Right atrium auricular region (tissue), 2 donors: ENCODE measurements around the gene TUBGCP6. TPM values are rescaled to one million over a fixed set of nuclear protein-coding genes. Genes with fewer than 3 reads are reported as not detected.

Experiments used
- DNase-seq: peaks from one replicate; pipeline ENCODE4 v3.0.0-alpha.2; 2019; ENCODE audit warnings: low spot score
- H3K27ac ChIP-seq, 2 donors: fragments of 200-600 bp; sonication (generic); 1 replicate in 1 of 2; 2 replicates in 1 of 2; pipeline ENCODE4 v1.5.1; 2016 to 2019
- H3K27me3 ChIP-seq, 2 donors: fragments of 200-600 bp; sonication (generic); one replicate each; pipeline versions ENCODE4 v1.5.1 to v1.6.0; 2017 to 2019
- H3K36me3 ChIP-seq: fragments of 200-600 bp; sonication (generic); one replicate; pipeline ENCODE4 v1.5.1; 2016
- H3K4me1 ChIP-seq, 2 donors: fragments of 200-600 bp; sonication (generic); one replicate each; pipeline versions ENCODE4 v1.5.1 to v1.6.0; 2017 to 2019
- H3K4me3 ChIP-seq, 2 donors: fragments of 200-600 bp; sonication (generic); 1 replicate in 1 of 2; 2 replicates in 1 of 2; pipeline ENCODE4 v1.5.1; 2017 to 2019; ENCODE audit warnings: mild to moderate bottlenecking in 1 of 2, moderate library complexity in 1 of 2
- H3K9me3 ChIP-seq, 2 donors: fragments of 200-600 bp; sonication (generic); one replicate each; pipeline ENCODE4 v1.5.1; 2019
- total RNA-seq, 2 donors: library from RNA; depleted of rRNA; stranded (reverse); fragments of >200 nt; gene quantifications; one replicate each; pipeline ENCODE4 v1.1.0, GENCODE V29; 2016
- TF ChIP-seq, protein P1 (sequence below), 2 donors: fragments of 200-600 bp; sonication (generic); IDR thresholded peaks; one replicate each; pipeline ENCODE4 v1.5.1; 2019; ENCODE audit warnings: antibody characterized with exemption in 2 of 2

TUBGCP6 gene
- total RNA-seq, 2 donors from 2014 or later: 19.5 to 22.1 TPM

- TF ChIP-seq, protein P1, sequence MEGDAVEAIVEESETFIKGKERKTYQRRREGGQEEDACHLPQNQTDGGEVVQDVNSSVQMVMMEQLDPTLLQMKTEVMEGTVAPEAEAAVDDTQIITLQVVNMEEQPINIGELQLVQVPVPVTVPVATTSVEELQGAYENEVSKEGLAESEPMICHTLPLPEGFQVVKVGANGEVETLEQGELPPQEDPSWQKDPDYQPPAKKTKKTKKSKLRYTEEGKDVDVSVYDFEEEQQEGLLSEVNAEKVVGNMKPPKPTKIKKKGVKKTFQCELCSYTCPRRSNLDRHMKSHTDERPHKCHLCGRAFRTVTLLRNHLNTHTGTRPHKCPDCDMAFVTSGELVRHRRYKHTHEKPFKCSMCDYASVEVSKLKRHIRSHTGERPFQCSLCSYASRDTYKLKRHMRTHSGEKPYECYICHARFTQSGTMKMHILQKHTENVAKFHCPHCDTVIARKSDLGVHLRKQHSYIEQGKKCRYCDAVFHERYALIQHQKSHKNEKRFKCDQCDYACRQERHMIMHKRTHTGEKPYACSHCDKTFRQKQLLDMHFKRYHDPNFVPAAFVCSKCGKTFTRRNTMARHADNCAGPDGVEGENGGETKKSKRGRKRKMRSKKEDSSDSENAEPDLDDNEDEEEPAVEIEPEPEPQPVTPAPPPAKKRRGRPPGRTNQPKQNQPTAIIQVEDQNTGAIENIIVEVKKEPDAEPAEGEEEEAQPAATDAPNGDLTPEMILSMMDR (IDR thresholded peaks at IDR 0.05): no peak
- no peak for DNase-seq
- peaks cover 0 to 4% of the 10 kb centered on the region in 2 donors for H3K4me1 ChIP-seq
- peaks cover 78% of the 10 kb centered on the region for H3K36me3 ChIP-seq
- no peaks in the 10 kb centered on the region for H3K9me3 ChIP-seq
- H3K27me3 ChIP-seq: no peaks in the 10 kb centered on the region
- H3K4me3 ChIP-seq: no peak overlapping the region
- H3K27ac ChIP-seq: no peak overlapping the region
These were observed 29.3 kb downstream of the TUBGCP6 start for GRCh38 chr22:50215297-50216054.

GRCh38 chr22:50213263-50213662 is 31.6 kb downstream of the TUBGCP6 start:
- Histone ChIP-seq H3K9me3 (no peaks in the 10 kb centered on the region), H3K4me3 (no peak overlapping the region), H3K27me3 (no peaks in the 10 kb centered on the region), H3K4me1 (peaks cover 0 to 11% of the 10 kb centered on the region in 2 donors), H3K36me3 (peaks cover 67% of the 10 kb centered on the region), H3K27ac (no peak overlapping the region)
- no peak for DNase-seq
- TF ChIP-seq, protein P1 (IDR thresholded peaks at IDR 0.05): no peak

DNA sequence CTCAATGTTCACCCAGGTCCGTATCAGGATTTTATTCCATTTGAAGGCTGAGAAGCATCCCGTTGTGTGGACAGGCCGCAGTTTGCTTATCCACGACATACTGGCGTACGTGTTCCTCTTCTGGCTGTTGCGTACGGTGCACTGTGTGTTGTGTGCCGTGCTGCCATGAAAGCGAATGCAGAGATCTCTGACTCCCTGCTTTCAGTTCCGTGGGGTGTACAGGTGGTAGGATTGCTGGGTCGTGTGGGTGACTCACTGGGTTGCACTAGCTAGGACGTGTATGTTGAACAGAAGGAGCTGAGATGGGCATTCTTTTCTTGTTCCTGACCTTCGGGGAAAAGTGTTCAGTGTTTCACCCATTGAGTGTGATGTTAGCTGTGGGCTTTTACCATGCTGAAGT is 33.7 kb downstream of the TUBGCP6 start:
- Histone ChIP-seq H3K27me3 (no peaks in the 10 kb centered on the region), H3K4me1 (peaks cover 0 to 27% of the 10 kb centered on the region in 2 donors), H3K36me3 (peaks cover 59% of the 10 kb centered on the region), H3K27ac (no peak overlapping the region), H3K4me3 (no peak overlapping the region), H3K9me3 (no peaks in the 10 kb centered on the region)
- DNase-seq: no peak
- TF ChIP-seq, protein P1 (IDR thresholded peaks at IDR 0.05): no peak

GRCh38 chr22:50210378-50211139 is 34.3 kb downstream of the TUBGCP6 start:
- TF ChIP-seq, protein P1 (IDR thresholded peaks at IDR 0.05): no peak
- no peak for DNase-seq
- H3K27ac ChIP-seq: no peak overlapping the region
- peaks cover 0 to 33% of the 10 kb centered on the region in 2 donors for H3K4me1 ChIP-seq
- no peaks in the 10 kb centered on the region for H3K9me3 ChIP-seq
- no peak overlapping the region for H3K4me3 ChIP-seq
- H3K36me3 ChIP-seq: peaks cover 53% of the 10 kb centered on the region
- no peaks in the 10 kb centered on the region for H3K27me3 ChIP-seq

GRCh38 chr22:50209893-50210292 is 34.9 kb downstream of the TUBGCP6 start:
- H3K27ac ChIP-seq: no peak overlapping the region
- no peaks in the 10 kb centered on the region for H3K27me3 ChIP-seq
- no peaks in the 10 kb centered on the region for H3K9me3 ChIP-seq
- TF ChIP-seq, protein P1 (IDR thresholded peaks at IDR 0.05): peak; percentile 70 to 93
- H3K36me3 ChIP-seq: peaks cover 47% of the 10 kb centered on the region
- no peak for DNase-seq
- peaks cover 0 to 33% of the 10 kb centered on the region in 2 donors for H3K4me1 ChIP-seq
- H3K4me3 ChIP-seq: no peak overlapping the region
